IMR-90 (cell line): Measurements from ENCODE around the gene CENATAC. TPM values are rescaled to one million over a fixed set of nuclear protein-coding genes. Genes with fewer than 3 reads are reported as not detected.

Experiments
- ATAC-seq: fragments of 200-7000 bp; cut with Tn5 transposase; 2 replicates; pipeline ENCODE4 v1.9.1; 2020; ENCODE audit warnings: low read depth, mild to moderate bottlenecking, moderate library complexity
- BruUV-seq: library from RNA; stranded (reverse); fragments of 400-500 nt; replicated peaks from 2 replicates; lab custom pipeline; 2021; lab: Mats Ljungman, UMichigan
- CTCF ChIA-PET: fragments of 300-600 bp; formaldehyde crosslinking; extraction: SDS; loops from one replicate; lab custom pipeline; 2021; ENCODE audit warnings: antibody characterized with exemption; lab: Yijun Ruan, JAX
- POLR2A ChIA-PET: fragments of 300-600 bp; sonication (Branson Sonifier 250); formaldehyde crosslinking; loops from one replicate; lab custom pipeline; 2022; ENCODE audit warnings: antibody characterized with exemption; ENCODE audit not compliant: unreplicated experiment; lab: Charles Lee
- DNase-seq: peaks from one replicate; pipeline ENCODE4 v3.0.0; 2013
- H2AFZ ChIP-seq: replicated peaks from 2 replicates; pipeline ENCODE3; 2013; ENCODE audit warnings: low read length, mild to moderate bottlenecking; ENCODE audit not compliant: poor library complexity
- H2AK5ac ChIP-seq: 2 replicates; pipeline ENCODE4 v1.6.1; 2013; ENCODE audit warnings: low read depth, low read length, inconsistent platforms
- H2AK9ac ChIP-seq: replicated peaks from 2 replicates; pipeline ENCODE3; 2013; ENCODE audit warnings: mild to moderate bottlenecking, low read depth, low read length, moderate library complexity; ENCODE audit not compliant: poor library complexity
- H2BK120ac ChIP-seq: 2 replicates; pipeline ENCODE4 v1.6.1; 2013; ENCODE audit warnings: low read depth, low read length, inconsistent platforms
- H2BK15ac ChIP-seq: 3 replicates; pipeline ENCODE4 v1.6.1; 2013; ENCODE audit warnings: low read depth, low read length, inconsistent platforms
- H2BK20ac ChIP-seq: 2 replicates; pipeline ENCODE4 v1.6.1; 2013; ENCODE audit warnings: low read depth, mild to moderate bottlenecking, inconsistent platforms, low read length, moderate library complexity
- H2BK5ac ChIP-seq: 2 replicates; pipeline ENCODE4 v1.6.1; 2013; ENCODE audit warnings: mild to moderate bottlenecking, low read depth, low read length, inconsistent platforms; ENCODE audit not compliant: poor library complexity, severe bottlenecking
- H3K14ac ChIP-seq: replicated peaks from 2 replicates; pipeline ENCODE4 v1.6.1; 2013; ENCODE audit warnings: low read depth, low read length, inconsistent platforms
- H3K18ac ChIP-seq: 2 replicates; pipeline ENCODE4 v1.6.1; 2013; ENCODE audit warnings: low read depth, low read length, control low read depth
- H3K23ac ChIP-seq: 2 replicates; pipeline ENCODE4 v1.6.1; 2013; ENCODE audit warnings: low read depth, low read length, inconsistent platforms
- H3K27ac ChIP-seq: 2 replicates; pipeline ENCODE4 v1.5.1; 2013; ENCODE audit warnings: mild to moderate bottlenecking, control low read depth, low read length; ENCODE audit not compliant: insufficient read depth
- H3K27me3 ChIP-seq: 2 replicates; pipeline ENCODE4 v1.6.1; 2013; ENCODE audit warnings: low read length; ENCODE audit not compliant: control insufficient read depth, insufficient read depth
- H3K36me3 ChIP-seq: 2 replicates; pipeline ENCODE4 v1.6.1; 2013; ENCODE audit warnings: low read length, mixed read lengths; ENCODE audit not compliant: control insufficient read depth, insufficient read depth
- H3K4ac ChIP-seq: 2 replicates; pipeline ENCODE4 v1.6.1; 2013; ENCODE audit warnings: low read depth, low read length, inconsistent platforms
- H3K4me1 ChIP-seq: 2 replicates; pipeline ENCODE4 v1.6.1; 2013; ENCODE audit warnings: low read length, mixed read lengths; ENCODE audit not compliant: control insufficient read depth, insufficient read depth
- H3K4me2 ChIP-seq: 2 replicates; pipeline ENCODE4 v1.6.1; 2013; ENCODE audit warnings: low read depth, mild to moderate bottlenecking, control low read depth, low read length, moderate library complexity
- H3K4me3 ChIP-seq: 2 replicates; pipeline ENCODE4 v1.5.1; 2013; ENCODE audit warnings: low read depth, mild to moderate bottlenecking, control low read depth, low read length, moderate library complexity; ENCODE audit not compliant: insufficient read depth
- H3K56ac ChIP-seq: 2 replicates; pipeline ENCODE4 v1.6.1; 2013; ENCODE audit warnings: low read length, inconsistent platforms; ENCODE audit not compliant: insufficient read depth; ENCODE audit errors: extremely low read depth
- H3K79me1 ChIP-seq, 2 experiments: 2 replicates each; pipeline ENCODE4 v1.6.1; 2013; ENCODE audit warnings: low read length in 2 of 2, inconsistent platforms in 1 of 2, low read depth in 1 of 2
- H3K9ac ChIP-seq: 2 replicates; pipeline ENCODE4 v1.6.1; 2013; ENCODE audit warnings: low read depth, low read length, control low read depth
- H3K9me1 ChIP-seq: 2 replicates; pipeline ENCODE4 v1.6.1; 2013; ENCODE audit warnings: low read length, inconsistent platforms; ENCODE audit not compliant: insufficient read depth
- H3K9me3 ChIP-seq: 2 replicates; pipeline ENCODE4 v1.6.1; 2013; ENCODE audit warnings: low read length; ENCODE audit not compliant: control insufficient read depth, insufficient read depth
- H4K20me1 ChIP-seq: 2 replicates; pipeline ENCODE4 v1.6.1; 2013; ENCODE audit warnings: low read length, inconsistent platforms; ENCODE audit not compliant: insufficient read depth
- H4K5ac ChIP-seq: 2 replicates; pipeline ENCODE4 v1.6.1; 2013; ENCODE audit warnings: mild to moderate bottlenecking, low read depth, low read length, control low read depth
- H4K8ac ChIP-seq, 2 experiments: 2 replicates each; pipeline ENCODE4 v1.6.1; 2013; ENCODE audit warnings: low read depth in 2 of 2, low read length in 2 of 2, control low read depth in 1 of 2, inconsistent platforms in 1 of 2
- H4K91ac ChIP-seq: 2 replicates; pipeline ENCODE4 v1.6.1; 2013; ENCODE audit warnings: low read depth, low read length, inconsistent platforms; ENCODE audit not compliant: insufficient read depth
- BHLHE40 ChIP-seq: fragments of 150-350 bp; IDR thresholded peaks from 2 replicates; pipeline ENCODE4 v1.6.1; 2016; ENCODE audit warnings: mild to moderate bottlenecking, low read depth, low read length
- CTCF ChIP-seq: conservative IDR thresholded peaks from 2 replicates; pipeline ENCODE4 v1.5.1; 2012; ENCODE audit warnings: mild to moderate bottlenecking, low read depth, low read length, improper control_type of control experiment
- ELK1 ChIP-seq: fragments of 150-350 bp; IDR thresholded peaks from 2 replicates; pipeline ENCODE4 v1.6.1; 2016; ENCODE audit warnings: low read depth, mild to moderate bottlenecking, low read length, moderate library complexity, borderline replicate concordance
- FOS ChIP-seq: fragments of 150-350 bp; IDR thresholded peaks from 2 replicates; pipeline ENCODE4 v1.6.1; 2016; ENCODE audit warnings: low read depth, low read length
- MAFK ChIP-seq: IDR thresholded peaks from 2 replicates; pipeline ENCODE4 v1.6.1; 2012; ENCODE audit warnings: low read depth, low read length, improper control_type of control experiment
- MAZ ChIP-seq: IDR thresholded peaks from 2 replicates; pipeline ENCODE4 v1.6.1; 2012; ENCODE audit warnings: low read depth, mild to moderate bottlenecking, low read length, improper control_type of control experiment, moderate library complexity, borderline replicate concordance
- MXI1 ChIP-seq: IDR thresholded peaks from 2 replicates; pipeline ENCODE4 v1.6.1; 2012; ENCODE audit warnings: low read depth, mild to moderate bottlenecking, low read length, moderate library complexity, borderline replicate concordance
- NFE2L2 ChIP-seq: fragments of 150-350 bp; IDR thresholded peaks from 2 replicates; pipeline ENCODE4 v1.6.1; 2016; ENCODE audit warnings: low read depth, mild to moderate bottlenecking, low read length
- POLR2A ChIP-seq: IDR thresholded peaks from 2 replicates; pipeline ENCODE4 v1.6.1; 2012; ENCODE audit warnings: mild to moderate bottlenecking, low read depth, low read length
- USF2 ChIP-seq: fragments of 150-350 bp; IDR thresholded peaks from 2 replicates; pipeline ENCODE4 v1.6.1; 2017; ENCODE audit warnings: mild to moderate bottlenecking, antibody characterized with exemption, low read length, low read depth
- WGBS, 2 experiments: methylation state at CpG; one replicate each; pipeline versions ENCODE4 v1.1.5 to v1.1.7; 2013; ENCODE audit warnings: missing lambda C conversion rate in 2 of 2; ENCODE audit not compliant: insufficient read length in 1 of 2; ENCODE audit errors: extremely low coverage in 2 of 2; 5-methylcytosine and 5-hydroxymethylcytosine counted together
- dilution Hi-C: fragments of 300-500 bp; cut with HindIII; formaldehyde crosslinking; loops from one replicate; pipeline ENCODE4 v1.14.3; 2018; ENCODE audit warnings: low sequenced_read_pairs; ENCODE audit not compliant: unreplicated experiment
- in situ Hi-C: fragments of 300-500 bp; cut with MboI; formaldehyde crosslinking; loops from 3 replicates; pipeline ENCODE4 v1.14.3; 2019; ENCODE audit warnings: low sequenced_read_pairs, inconsistent platforms, mixed read lengths
- intact Hi-C: fragments of 100-400 bp; cut with micrococcal nuclease; formaldehyde crosslinking; loops from 2 replicates; pipeline ENCODE4 v1.10.0; 2022
- polyA plus RNA-seq, 3 experiments: library from polyadenylated mRNA; depleted of rRNA; stranded (reverse); fragments of >200 nt; gene quantifications; 2 replicates each; pipeline ENCODE4 v1.2.3, GENCODE V29; 2012; ENCODE audit warnings: low replicate concordance in 1 of 3
- total RNA-seq: library from RNA; depleted of rRNA; stranded (reverse); fragments of >200 nt; gene quantifications from 2 replicates; pipeline ENCODE4 v1.2.3, GENCODE V29; 2012

The CENATAC gene
- total and polyA plus RNA-seq, 2 of the 4 experiments (the other 2 are of a cell fraction) = 13.1 to 16.7 TPM

- Histone ChIP-seq H2BK20ac (no peak overlapping the region), H3K9ac (no peak overlapping the region), H3K4ac (no peak overlapping the region), H2AFZ (no peak overlapping the region), H3K27me3 (peaks cover 32% of the 10 kb centered on the region), H4K8ac (no peak overlapping the region), H3K9me1 (no peaks in the 10 kb centered on the region), H3K9me3 (no peaks in the 10 kb centered on the region), H2BK15ac (no peak overlapping the region), H3K4me1 (no peaks in the 10 kb centered on the region), H4K20me1 (no peaks in the 10 kb centered on the region), H3K56ac (no peak overlapping the region), H3K4me2 (no peak overlapping the region), H3K23ac (no peak overlapping the region), H3K79me1 (no peaks in the 10 kb centered on the region), H3K4me3 (no peak overlapping the region), H2BK5ac (no peak overlapping the region), H4K91ac (no peak overlapping the region), H2BK120ac (no peak overlapping the region), H3K18ac (no peak overlapping the region), H2AK9ac (no peak overlapping the region), H4K5ac (no peak overlapping the region), H3K27ac (no peak overlapping the region), H3K36me3 (no peaks in the 10 kb centered on the region), H2AK5ac (no peak overlapping the region), H3K14ac (no peak overlapping the region)
- in situ Hi-C loops (no loop called here), dilution Hi-C loops (no loop called here), intact Hi-C loops (no loop called here)
- ATAC-seq (no peak), DNase-seq (no peak)
- BruUV-seq = no TSS peak
- ChIA-PET CTCF (interaction anchor here (1.1 kb wide), 1 partner anchor 272 kb away, joined by 4 read pairs; no protein-coding TSS in a partner anchor), POLR2A (no interaction called here)
- no peak for TF ChIP-seq MXI1
- no peak for TF ChIP-seq CTCF
- TF ChIP-seq USF2 = no peak
- TF ChIP-seq MAZ = no peak
- no peak for TF ChIP-seq ELK1
- no peak for TF ChIP-seq POLR2A
- no peak for TF ChIP-seq FOS
- no peak for TF ChIP-seq MAFK
- no peak for TF ChIP-seq NFE2L2
- no peak for TF ChIP-seq BHLHE40
- 71% methylated on average over 7 of the region's 11 CpGs; no CpG with 5 or more reads in 1 of the 2 experiments for WGBS, 2 experiments
Observed at GRCh38 chr11:118961591-118961990, 36.3 kb upstream of the CENATAC start.
